ENCODE measurements around the gene LRRC4C.

LRRC4C gene

GRCh38 chr11:40384991-40385390 lies 1074.5 kb downstream of the LRRC4C start:
- no peak for DNase-seq (ENCODE audit: low read depth, low spot score)
- no peak overlapping the region for H3K4me3 ChIP-seq (ENCODE audit: low read length)

- DNase-seq (ENCODE audit: low read depth, low spot score), result no peak
- no peak overlapping the region for H3K4me3 ChIP-seq (ENCODE audit: low read length)
Measured at GRCh38 chr11:40381481-40381880, 1078.0 kb downstream of the LRRC4C start.

GRCh38 chr11:40380835-40381234 lies 1078.6 kb downstream of the LRRC4C start:
- H3K4me3 ChIP-seq (ENCODE audit: low read length), result no peak overlapping the region
- DNase-seq (ENCODE audit: low read depth, low spot score), result no peak

- DNase-seq (ENCODE audit: low read depth, low spot score), result no peak
- H3K4me3 ChIP-seq (ENCODE audit: low read length), result no peak overlapping the region
Measured at GRCh38 chr11:40376331-40376730, 1083.1 kb downstream of the LRRC4C start.

GRCh38 chr11:40370821-40371616 lies 1088.4 kb downstream of the LRRC4C start:
- DNase-seq (ENCODE audit: low read depth, low spot score), result no peak

GRCh38 chr11:40360206-40360798 lies 1099.2 kb downstream of the LRRC4C start:
- H3K4me3 ChIP-seq (ENCODE audit: low read length), result no peak overlapping the region
- no peak for DNase-seq (ENCODE audit: low read depth, low spot score)

More at GRCh38 chr11:40370821-40371616, 1088.4 kb downstream of the LRRC4C start:
- no peak overlapping the region for H3K4me3 ChIP-seq (ENCODE audit: low read length)

GRCh38 chr11:40354121-40354520 lies 1105.3 kb downstream of the LRRC4C start:
- H3K4me3 ChIP-seq (ENCODE audit: low read length), result no peak overlapping the region
- no peak for DNase-seq (ENCODE audit: low read depth, low spot score)

GRCh38 chr11:40340911-40341310 lies 1118.5 kb downstream of the LRRC4C start:
- no peak for DNase-seq (ENCODE audit: low read depth, low spot score)
- H3K4me3 ChIP-seq (ENCODE audit: low read length), result no peak overlapping the region

- H3K4me3 ChIP-seq (ENCODE audit: low read length), result no peak overlapping the region
- no peak for DNase-seq (ENCODE audit: low read depth, low spot score)
Measured at GRCh38 chr11:40338739-40339138, 1120.7 kb downstream of the LRRC4C start.

GRCh38 chr11:40338062-40338461 lies 1121.4 kb downstream of the LRRC4C start:
- H3K4me3 ChIP-seq (ENCODE audit: low read length), result no peak overlapping the region
- DNase-seq (ENCODE audit: low read depth, low spot score), result no peak

- no peak for DNase-seq (ENCODE audit: low read depth, low spot score)
- no peak overlapping the region for H3K4me3 ChIP-seq (ENCODE audit: low read length)
Measured at GRCh38 chr11:40337118-40337517, 1122.3 kb downstream of the LRRC4C start.

GRCh38 chr11:40328890-40329614 lies 1130.4 kb downstream of the LRRC4C start:
- no peak for DNase-seq (ENCODE audit: low read depth, low spot score)
- H3K4me3 ChIP-seq (ENCODE audit: low read length), result no peak overlapping the region

- no peak overlapping the region for H3K4me3 ChIP-seq (ENCODE audit: low read length)
- DNase-seq (ENCODE audit: low read depth, low spot score), result no peak
Measured at GRCh38 chr11:40323241-40323640, 1136.2 kb downstream of the LRRC4C start.

GRCh38 chr11:40321537-40321936 lies 1137.9 kb downstream of the LRRC4C start:
- no peak for DNase-seq (ENCODE audit: low read depth, low spot score)
- H3K4me3 ChIP-seq (ENCODE audit: low read length), result no peak overlapping the region

GRCh38 chr11:40316171-40316570 lies 1143.3 kb downstream of the LRRC4C start:
- no peak for DNase-seq (ENCODE audit: low read depth, low spot score)
- H3K4me3 ChIP-seq (ENCODE audit: low read length), result no peak overlapping the region

GRCh38 chr11:40315122-40315521 lies 1144.3 kb downstream of the LRRC4C start:
- no peak overlapping the region for H3K4me3 ChIP-seq (ENCODE audit: low read length)
- no peak for DNase-seq (ENCODE audit: low read depth, low spot score)

GRCh38 chr11:40314327-40314726 lies 1145.1 kb downstream of the LRRC4C start:
- no peak overlapping the region for H3K4me3 ChIP-seq (ENCODE audit: low read length)

GRCh38 chr11:40306938-40307548 lies 1152.4 kb downstream of the LRRC4C start:
- peak; percentile 30 for DNase-seq (ENCODE audit: low read depth, low spot score)
- H3K4me3 ChIP-seq (ENCODE audit: low read length), result no peak overlapping the region

More at GRCh38 chr11:40314327-40314726, 1145.1 kb downstream of the LRRC4C start:
- no peak for DNase-seq (ENCODE audit: low read depth, low spot score)

GRCh38 chr11:40302669-40303068 lies 1156.8 kb downstream of the LRRC4C start:
- no peak for DNase-seq (ENCODE audit: low read depth, low spot score)
- no peak overlapping the region for H3K4me3 ChIP-seq (ENCODE audit: low read length)

- DNase-seq (ENCODE audit: low read depth, low spot score), result no peak
- no peak overlapping the region for H3K4me3 ChIP-seq (ENCODE audit: low read length)
Measured at GRCh38 chr11:40295466-40295865, 1164.0 kb downstream of the LRRC4C start.

All from Jurkat, Clone E6-1 (cell line).